Upper lobe of right lung (tissue), 1 donor: ENCODE results near the gene HS6ST3. TPM values are rescaled to one million over a fixed set of nuclear protein-coding genes. Genes with fewer than 3 reads are reported as not detected.

Experiments
- ATAC-seq: fragments of 200-7000 bp; cut with Tn5 transposase; one replicate; pipeline ENCODE4 v1.9.1; 2020; ENCODE audit warnings: mild to moderate bottlenecking, moderate library complexity
- DNase-seq: peaks from one replicate; pipeline ENCODE4 v3.0.0-alpha.2; 2020
- H3K27ac ChIP-seq: fragments of 200-600 bp; one replicate; pipeline ENCODE4 v1.8.0; 2022
- H3K27me3 ChIP-seq: fragments of 200-600 bp; one replicate; pipeline ENCODE4 v1.8.0; 2022; ENCODE audit warnings: mild to moderate bottlenecking
- H3K36me3 ChIP-seq: fragments of 200-600 bp; one replicate; pipeline ENCODE4 v1.8.0; 2022
- H3K4me1 ChIP-seq: fragments of 200-600 bp; one replicate; pipeline ENCODE4 v1.8.0; 2022
- H3K4me3 ChIP-seq: fragments of 200-600 bp; one replicate; pipeline ENCODE4 v1.8.0; 2022; ENCODE audit warnings: mild to moderate bottlenecking
- H3K9me3 ChIP-seq: fragments of 200-600 bp; one replicate; pipeline ENCODE4 v1.8.0; 2022
- CTCF ChIP-seq: fragments of 200-600 bp; IDR thresholded peaks from one replicate; pipeline ENCODE4 v1.8.0; 2022; ENCODE audit warnings: antibody characterized with exemption
- intact Hi-C: fragments of 100-400 bp; cut with DNase I; formaldehyde crosslinking; loops from one replicate; pipeline ENCODE4 v1.11.0; 2022
- total RNA-seq: library from RNA; stranded (reverse); fragmentation: NEBNext Ultra II Directional; extraction: Animal tissue kit (Norgen Biotek cat#: 25700); gene quantifications from one replicate; pipeline ENCODE4 v1.2.1, GENCODE V29; 2021
- donor health status: DM: no; HTN: yes; CAD: no; lungs with severe emphysema.

The HS6ST3 gene
- total RNA-seq, 1 donor from 2014 or later, result not detected

- intact Hi-C loops, result no loop called here
- TF ChIP-seq CTCF, result no peak
- Histone ChIP-seq H3K4me3 (no peak overlapping the region), H3K27ac (no peak overlapping the region), H3K9me3 (no peaks in the 10 kb centered on the region), H3K4me1 (no peaks in the 10 kb centered on the region), H3K36me3 (no peaks in the 10 kb centered on the region), H3K27me3 (no peaks in the 10 kb centered on the region)
- no peak for DNase-seq
- ATAC-seq, result no peak
Measured at GRCh38 chr13:96744367-96745331, 654.7 kb downstream of the HS6ST3 start.

GRCh38 chr13:96746886-96747285, 657.0 kb downstream of the HS6ST3 start:
- ATAC-seq (no peak), DNase-seq (no peak)
- TF ChIP-seq CTCF, result no peak
- H3K9me3 ChIP-seq, result no peaks in the 10 kb centered on the region
- H3K4me1 ChIP-seq, result no peaks in the 10 kb centered on the region
- H3K36me3 ChIP-seq, result no peaks in the 10 kb centered on the region
- no peak overlapping the region for H3K4me3 ChIP-seq
- H3K27me3 ChIP-seq, result no peaks in the 10 kb centered on the region
- intact Hi-C loops, result no loop called here
- no peak overlapping the region for H3K27ac ChIP-seq

- no peak overlapping the region for H3K27ac ChIP-seq
- DNase-seq (no peak), ATAC-seq (no peak)
- H3K4me1 ChIP-seq, result no peaks in the 10 kb centered on the region
- no peaks in the 10 kb centered on the region for H3K9me3 ChIP-seq
- intact Hi-C loops, result no loop called here
- H3K27me3 ChIP-seq, result no peaks in the 10 kb centered on the region
- H3K4me3 ChIP-seq, result no peak overlapping the region
- no peaks in the 10 kb centered on the region for H3K36me3 ChIP-seq
- no peak for TF ChIP-seq CTCF
Measured at GRCh38 chr13:96749825-96750224, 659.9 kb downstream of the HS6ST3 start.

GRCh38 chr13:96751089-96751488, 661.2 kb downstream of the HS6ST3 start:
- Histone ChIP-seq H3K4me1 (no peaks in the 10 kb centered on the region), H3K27me3 (no peaks in the 10 kb centered on the region), H3K9me3 (peaks cover 3% of the 10 kb centered on the region), H3K4me3 (no peak overlapping the region), H3K36me3 (no peaks in the 10 kb centered on the region), H3K27ac (no peak overlapping the region)
- no peak for ATAC-seq
- TF ChIP-seq CTCF, result no peak
- intact Hi-C loops, result no loop called here
- no peak for DNase-seq

- intact Hi-C loops, result no loop called here
- H3K4me3 ChIP-seq, result no peak overlapping the region
- no peaks in the 10 kb centered on the region for H3K4me1 ChIP-seq
- ATAC-seq (no peak), DNase-seq (no peak)
- H3K36me3 ChIP-seq, result no peaks in the 10 kb centered on the region
- no peak for TF ChIP-seq CTCF
- no peaks in the 10 kb centered on the region for H3K9me3 ChIP-seq
- H3K27ac ChIP-seq, result no peak overlapping the region
- no peaks in the 10 kb centered on the region for H3K27me3 ChIP-seq
Measured at GRCh38 chr13:96762876-96763275, 673.0 kb downstream of the HS6ST3 start.
